IPS-20b (cell line): ENCODE data around the gene MGST1.

Experiments
- H3K27ac ChIP-seq: one replicate; pipeline ENCODE4 v1.5.1; 2013; ENCODE audit warnings: low read length
- H3K27me3 ChIP-seq: 2 replicates; pipeline ENCODE4 v1.6.1; 2013; ENCODE audit warnings: mild to moderate bottlenecking, low read length, inconsistent platforms; ENCODE audit not compliant: insufficient read depth
- H3K36me3 ChIP-seq: 2 replicates; pipeline ENCODE4 v1.6.1; 2013; ENCODE audit warnings: low read depth, mild to moderate bottlenecking, inconsistent platforms, low read length, moderate library complexity; ENCODE audit not compliant: insufficient read depth
- H3K4me1 ChIP-seq: 2 replicates; pipeline ENCODE4 v1.6.1; 2013; ENCODE audit warnings: mild to moderate bottlenecking, control low read depth, inconsistent platforms, low read length, moderate library complexity; ENCODE audit not compliant: insufficient read depth
- H3K4me3 ChIP-seq: 2 replicates; pipeline ENCODE4 v1.5.1; 2013; ENCODE audit warnings: mild to moderate bottlenecking, low read length, inconsistent platforms
- H3K9ac ChIP-seq: 2 replicates; pipeline ENCODE4 v1.6.1; 2013; ENCODE audit warnings: low read depth, mild to moderate bottlenecking, inconsistent platforms, low read length, moderate library complexity
- H3K9me3 ChIP-seq: 2 replicates; pipeline ENCODE4 v1.6.1; 2013; ENCODE audit warnings: mild to moderate bottlenecking, low read depth, low read length, inconsistent platforms; ENCODE audit not compliant: insufficient read depth

The MGST1 gene

DNA sequence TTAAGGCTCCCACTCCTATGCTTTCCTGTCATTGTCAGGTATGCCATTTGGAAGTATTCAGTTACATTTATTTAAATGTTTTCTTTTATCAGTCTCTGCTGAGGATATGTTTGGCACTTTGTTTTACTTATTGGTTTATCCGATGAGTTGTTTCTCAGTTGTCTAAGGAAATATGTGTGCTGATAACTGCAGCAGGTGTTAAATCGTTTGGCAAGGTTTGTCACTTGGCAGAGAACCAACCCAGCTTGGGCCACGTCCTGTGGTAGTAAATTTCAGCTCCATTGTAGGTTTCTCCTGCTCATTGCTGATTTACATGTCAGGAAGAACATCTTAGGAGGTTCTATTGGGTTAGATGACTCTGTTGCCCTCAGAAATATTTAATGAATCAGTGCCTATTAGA, 22.0 kb upstream of the MGST1 start:
- Histone ChIP-seq H3K36me3 (no peaks in the 10 kb centered on the region), H3K27me3 (no peaks in the 10 kb centered on the region)

DNA sequence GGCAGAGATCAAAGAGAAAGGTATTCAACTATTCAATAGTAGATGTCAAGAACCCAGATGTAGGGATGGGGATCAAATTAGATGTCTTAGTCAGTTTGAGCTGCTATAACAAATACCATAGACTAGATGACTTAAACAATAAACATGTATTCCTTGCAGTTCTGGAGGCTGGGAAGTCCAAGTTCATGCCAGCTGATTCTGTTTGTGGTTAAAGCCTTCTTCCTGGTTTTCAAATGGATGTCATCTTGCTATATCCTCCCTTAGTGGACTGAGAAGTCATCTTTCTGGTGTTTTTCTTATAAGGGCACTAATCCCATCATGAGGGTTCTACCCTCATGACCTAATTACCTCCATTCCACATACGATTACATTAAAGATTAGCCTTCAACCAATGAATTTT, 19.5 kb upstream of the MGST1 start:
- Histone ChIP-seq H3K36me3 (no peaks in the 10 kb centered on the region), H3K9ac (no peak overlapping the region), H3K27me3 (no peaks in the 10 kb centered on the region), H3K27ac (no peak overlapping the region), H3K4me1 (no peaks in the 10 kb centered on the region; the same call in 1 of the 2 replicates), H3K9me3 (no peaks in the 10 kb centered on the region; the same call in 1 of the 2 replicates), H3K4me3 (no peak overlapping the region)

More for the DNA sequence above, 22.0 kb upstream of the MGST1 start:
- Histone ChIP-seq H3K9ac (no peak overlapping the region), H3K27ac (no peak overlapping the region), H3K9me3 (no peaks in the 10 kb centered on the region; the same call in 1 of the 2 replicates), H3K4me3 (no peak overlapping the region), H3K4me1 (no peaks in the 10 kb centered on the region; the same call in 1 of the 2 replicates)

- Histone ChIP-seq H3K4me3 (no peak overlapping the region), H3K27ac (no peak overlapping the region), H3K9ac (no peak overlapping the region), H3K4me1 (no peaks in the 10 kb centered on the region; the same call in 1 of the 2 replicates), H3K9me3 (no peaks in the 10 kb centered on the region; the same call in 1 of the 2 replicates), H3K36me3 (no peaks in the 10 kb centered on the region), H3K27me3 (no peaks in the 10 kb centered on the region)
These were observed 17.9 kb upstream of the MGST1 start for GRCh38 chr12:16329594-16329993.

GRCh38 chr12:16330560-16330959, 16.9 kb upstream of the MGST1 start:
- H3K4me3 ChIP-seq = no peak overlapping the region
- no peaks in the 10 kb centered on the region for H3K36me3 ChIP-seq
- no peaks in the 10 kb centered on the region; the same call in 1 of the 2 replicates for H3K9me3 ChIP-seq
- H3K27me3 ChIP-seq = no peaks in the 10 kb centered on the region
- no peak overlapping the region for H3K27ac ChIP-seq
- no peaks in the 10 kb centered on the region for H3K4me1 ChIP-seq
- H3K9ac ChIP-seq = no peak overlapping the region

GRCh38 chr12:16331998-16332397, 15.4 kb upstream of the MGST1 start:
- Histone ChIP-seq H3K9me3 (no peaks in the 10 kb centered on the region; the same call in 1 of the 2 replicates), H3K4me3 (no peak overlapping the region), H3K4me1 (no peaks in the 10 kb centered on the region), H3K9ac (no peak overlapping the region), H3K36me3 (no peaks in the 10 kb centered on the region), H3K27me3 (no peaks in the 10 kb centered on the region), H3K27ac (no peak overlapping the region)

GRCh38 chr12:16335838-16336237, 11.6 kb upstream of the MGST1 start:
- no peaks in the 10 kb centered on the region for H3K36me3 ChIP-seq
- H3K4me3 ChIP-seq = no peak overlapping the region
- H3K4me1 ChIP-seq = no peaks in the 10 kb centered on the region
- H3K27ac ChIP-seq = no peak overlapping the region
- no peaks in the 10 kb centered on the region for H3K27me3 ChIP-seq
- H3K9me3 ChIP-seq = no peaks in the 10 kb centered on the region
- no peak overlapping the region for H3K9ac ChIP-seq

- H3K36me3 ChIP-seq = no peaks in the 10 kb centered on the region
- H3K27ac ChIP-seq = no peak overlapping the region
- no peaks in the 10 kb centered on the region for H3K27me3 ChIP-seq
- H3K9ac ChIP-seq = no peak overlapping the region
- no peak overlapping the region for H3K4me3 ChIP-seq
- peaks cover 11% of the 10 kb centered on the region for H3K4me1 ChIP-seq
- H3K9me3 ChIP-seq = no peaks in the 10 kb centered on the region
These were observed 3.2 kb upstream of the MGST1 start for GRCh38 chr12:16344269-16344668.

GRCh38 chr12:16345105-16345504, 2.3 kb upstream of the MGST1 start:
- Histone ChIP-seq H3K27me3 (no peaks in the 10 kb centered on the region), H3K9me3 (no peaks in the 10 kb centered on the region), H3K4me3 (no peak overlapping the region), H3K9ac (no peak overlapping the region), H3K4me1 (peaks cover 15% of the 10 kb centered on the region), H3K27ac (no peak overlapping the region), H3K36me3 (peaks cover 2% of the 10 kb centered on the region; the same call in 1 of the 2 replicates)

GRCh38 chr12:16346958-16347357, 487 bp upstream of the MGST1 start:
- H3K9me3 ChIP-seq = no peaks in the 10 kb centered on the region
- H3K4me3 ChIP-seq = peak overlapping the region; percentile 95
- H3K27me3 ChIP-seq = no peaks in the 10 kb centered on the region
- peaks cover 20% of the 10 kb centered on the region for H3K4me1 ChIP-seq
- H3K27ac ChIP-seq = peak overlapping the region; percentile 83
- peak overlapping the region; percentile 99 for H3K9ac ChIP-seq
- peaks cover 14% of the 10 kb centered on the region; the same call in 1 of the 2 replicates for H3K36me3 ChIP-seq

GRCh38 chr12:16348435-16349130, 1.1 kb downstream of the MGST1 start:
- peak overlapping the region; percentile 89 for H3K27ac ChIP-seq
- peaks cover 23% of the 10 kb centered on the region for H3K36me3 ChIP-seq
- no peaks in the 10 kb centered on the region for H3K9me3 ChIP-seq
- H3K4me1 ChIP-seq = peaks cover 24% of the 10 kb centered on the region
- H3K27me3 ChIP-seq = no peaks in the 10 kb centered on the region
- H3K9ac ChIP-seq = peak overlapping the region; percentile 99
- H3K4me3 ChIP-seq = peak overlapping the region; percentile 95

DNA sequence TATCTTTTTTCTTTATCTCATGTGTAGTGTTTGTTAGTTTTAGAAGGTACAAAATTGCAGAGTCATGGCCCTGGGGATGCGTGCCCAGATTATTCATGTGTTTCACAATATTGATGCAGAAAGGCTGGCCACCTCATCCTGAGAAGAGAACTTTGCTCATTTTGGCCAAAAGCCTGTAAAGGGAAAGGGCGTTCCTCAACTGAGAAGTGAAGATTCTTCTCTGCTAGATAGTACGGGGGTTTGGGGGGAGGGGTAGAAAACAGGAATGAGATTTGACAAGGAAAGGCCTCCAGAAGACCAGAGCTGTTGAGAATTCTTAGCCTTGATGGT, 1.7 kb downstream of the MGST1 start:
- no peaks in the 10 kb centered on the region for H3K9me3 ChIP-seq
- H3K27ac ChIP-seq = peak overlapping the region; percentile 82
- H3K36me3 ChIP-seq = peaks cover 27% of the 10 kb centered on the region
- peak overlapping the region; percentile 95 for H3K4me3 ChIP-seq
- no peaks in the 10 kb centered on the region for H3K27me3 ChIP-seq
- H3K9ac ChIP-seq = peak overlapping the region; percentile 99
- H3K4me1 ChIP-seq = peaks cover 24% of the 10 kb centered on the region

DNA sequence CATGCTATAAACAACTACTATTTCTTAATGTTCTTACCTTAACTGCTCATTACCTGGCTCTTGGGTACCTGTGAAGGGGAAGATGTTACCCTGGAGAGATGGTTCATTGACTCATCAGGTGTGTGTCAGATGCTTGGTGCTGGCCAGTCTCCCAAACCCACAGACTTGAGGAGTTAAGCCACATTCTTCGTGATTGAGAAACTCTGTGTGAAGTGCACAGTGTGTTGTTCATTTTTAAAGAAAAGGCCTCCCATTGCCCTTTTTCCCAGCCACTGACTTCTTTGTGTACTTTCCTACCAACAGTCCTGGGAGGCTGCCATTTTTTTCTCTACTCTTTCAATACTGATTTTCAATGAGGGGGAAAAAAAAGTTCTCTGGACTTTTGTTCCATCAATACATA, 3.2 kb downstream of the MGST1 start:
- Histone ChIP-seq H3K4me3 (peak overlapping the region; percentile 95), H3K27me3 (no peaks in the 10 kb centered on the region), H3K9me3 (no peaks in the 10 kb centered on the region), H3K9ac (no peak overlapping the region; the same call in 1 of the 2 replicates), H3K27ac (no peak overlapping the region), H3K4me1 (peaks cover 21% of the 10 kb centered on the region), H3K36me3 (peaks cover 43% of the 10 kb centered on the region)
